ENCODE results near the gene MXRA8.
"Not testable (repeated sequence)": the region's sequence is repeated elsewhere in the genome, so short reads cannot be mapped to it uniquely, and the experiment has no call there.

Gene MXRA8

GRCh38 chr1:1399187-1399871 lies 41.0 kb upstream of the MXRA8 start, which contains the start of gene CCNL2:
CCNL2 (minus strand) TSS chr1:1399335; CDS start chr1:1399306, 29 bp downstream.
- TF ChIP-seq GATA1 (IDR thresholded peaks at IDR 0.05; ENCODE audit: low read depth, low read length) (no peak), POLR2A (IDR thresholded peaks at IDR 0.05; ENCODE audit: low read length) (peak; percentile 75)
- peak; percentile 99 to 100 for DNase-seq

DNA sequence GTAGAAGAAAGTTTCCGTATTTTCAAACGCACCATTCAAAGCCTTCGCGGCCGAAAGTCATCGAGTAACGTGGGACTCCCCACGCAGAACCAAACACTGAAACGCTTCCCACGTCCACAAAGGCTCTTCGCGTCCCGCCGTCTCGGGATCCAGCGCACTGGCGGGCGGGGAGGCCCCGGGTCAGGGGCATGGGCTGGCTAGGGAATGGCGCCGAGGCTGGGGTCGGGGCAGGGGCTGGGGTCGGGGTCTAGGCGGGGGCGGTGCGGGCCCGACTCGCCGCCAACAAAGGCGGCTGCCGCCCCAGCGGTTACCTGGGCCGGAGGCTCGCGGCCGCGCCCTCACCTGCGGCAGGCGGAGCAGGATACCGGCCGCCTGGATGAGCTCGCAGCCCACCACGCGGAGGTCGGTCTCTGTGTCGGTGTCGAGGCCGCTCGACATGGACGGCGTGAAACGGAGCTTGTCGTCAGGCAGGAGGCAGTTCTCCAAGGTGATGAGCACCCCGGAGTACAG lies 40.4 kb upstream of the MXRA8 start:
- TF ChIP-seq GATA1 (IDR thresholded peaks at IDR 0.05; ENCODE audit: low read depth, low read length), result no peak

GRCh38 chr1:1397839-1398523 lies 39.6 kb upstream of the MXRA8 start:
- TF ChIP-seq GATA1 (IDR thresholded peaks at IDR 0.05; ENCODE audit: low read depth, low read length) (no peak), POLR2A (IDR thresholded peaks at IDR 0.05; ENCODE audit: low read length) (no peak)
- peak; percentile 73 to 84 for DNase-seq

More for the DNA sequence above, 40.4 kb upstream of the MXRA8 start:
- peak; percentile 57 to 67 for DNase-seq

DNA sequence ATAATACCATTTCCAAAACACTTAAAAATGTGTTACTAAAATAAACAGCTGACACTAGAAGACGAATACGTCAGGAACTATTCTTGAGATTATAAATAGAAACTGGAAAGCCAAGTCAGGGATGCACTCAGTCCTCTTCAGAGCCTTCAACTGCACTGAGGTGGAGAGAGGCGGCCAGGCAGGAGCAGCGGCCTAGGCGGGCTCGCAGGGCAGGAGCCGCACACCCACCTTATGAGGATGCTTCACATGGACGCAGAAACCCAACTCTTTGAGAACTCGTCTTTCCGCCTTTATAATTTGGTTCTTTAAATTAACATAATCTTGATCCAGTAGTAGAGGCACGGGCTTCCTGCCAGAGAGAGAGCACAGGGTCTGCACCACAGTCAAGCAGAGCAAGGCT lies 36.8 kb upstream of the MXRA8 start:
- no peak for DNase-seq

DNA sequence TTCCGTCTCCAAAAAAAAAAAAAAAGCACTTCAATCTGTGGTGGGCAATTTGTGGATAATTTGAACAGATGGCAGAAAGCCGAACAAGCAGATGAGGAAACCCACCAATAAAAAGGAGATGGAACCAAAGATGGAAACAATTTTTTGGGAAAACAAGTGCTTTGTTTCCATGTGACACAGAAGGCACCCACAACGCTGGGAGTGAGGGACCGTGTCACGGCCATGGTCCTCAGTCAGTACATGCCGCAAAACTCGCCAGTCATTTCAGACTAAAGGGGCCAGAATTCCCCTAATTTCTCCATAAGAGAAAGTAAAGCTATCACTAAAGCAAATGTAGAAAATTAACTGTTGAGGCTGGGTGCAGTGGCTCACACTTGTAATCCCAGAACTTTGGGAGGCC lies 35.8 kb upstream of the MXRA8 start:
- DNase-seq, result no peak
- TF ChIP-seq POLR2A (IDR thresholded peaks at IDR 0.05; ENCODE audit: low read length) (no peak), GATA1 (IDR thresholded peaks at IDR 0.05; ENCODE audit: low read depth, low read length) (no peak)

More for the DNA sequence above, 36.8 kb upstream of the MXRA8 start:
- TF ChIP-seq POLR2A (IDR thresholded peaks at IDR 0.05; ENCODE audit: low read length) (no peak), GATA1 (IDR thresholded peaks at IDR 0.05; ENCODE audit: low read depth, low read length) (no peak)

DNA sequence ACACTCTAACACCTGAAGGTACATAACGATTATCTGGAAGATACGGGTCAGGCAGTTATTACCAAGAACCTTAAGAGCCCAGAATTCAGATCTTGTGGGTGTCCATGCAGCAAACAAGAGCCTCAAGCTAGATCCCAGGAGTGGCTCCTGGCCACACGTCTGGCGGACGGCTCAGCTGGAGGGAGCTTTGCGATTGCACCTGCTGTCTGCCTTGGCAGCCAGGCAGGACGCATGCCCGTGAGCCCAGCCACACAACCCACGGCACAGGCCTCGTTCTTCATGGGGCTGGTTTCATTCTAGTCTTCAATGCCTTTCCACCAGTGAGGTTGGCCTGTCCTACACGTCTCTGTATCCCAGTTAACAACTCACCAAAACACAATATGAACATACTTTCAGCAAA lies 35.1 kb upstream of the MXRA8 start:
- TF ChIP-seq GATA1 (IDR thresholded peaks at IDR 0.05; ENCODE audit: low read depth, low read length), result no peak
- no peak for TF ChIP-seq POLR2A (IDR thresholded peaks at IDR 0.05; ENCODE audit: low read length)
- no peak for DNase-seq

- no peak for DNase-seq
- TF ChIP-seq GATA1 (IDR thresholded peaks at IDR 0.05; ENCODE audit: low read depth, low read length) (no peak), POLR2A (IDR thresholded peaks at IDR 0.05; ENCODE audit: low read length) (no peak)
These were observed 34.7 kb upstream of the MXRA8 start for GRCh38 chr1:1393014-1393413.

GRCh38 chr1:1391225-1391624 lies 32.9 kb upstream of the MXRA8 start:
- TF ChIP-seq GATA1 (IDR thresholded peaks at IDR 0.05; ENCODE audit: low read depth, low read length) (no peak), POLR2A (IDR thresholded peaks at IDR 0.05; ENCODE audit: low read length) (no peak)
- DNase-seq, result no peak

DNA sequence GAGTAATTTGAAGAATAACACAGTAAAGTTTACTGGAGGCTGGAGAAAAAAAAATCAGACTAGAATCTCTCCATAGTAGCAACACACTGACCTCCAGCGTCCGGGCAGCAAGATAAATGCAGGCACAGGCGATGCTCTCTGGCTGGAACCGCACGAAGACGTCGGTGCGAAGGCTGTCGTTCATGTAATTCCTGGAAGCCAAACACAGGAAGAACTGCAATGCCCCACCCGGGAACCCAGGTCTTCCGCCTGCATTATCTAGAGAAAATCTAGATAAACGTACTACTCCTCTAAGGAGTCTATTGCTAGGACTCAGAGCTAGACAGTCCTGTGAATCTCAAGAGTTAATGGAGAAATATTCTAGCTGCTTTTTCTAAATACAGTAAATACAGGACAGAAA lies 32.3 kb upstream of the MXRA8 start:
- no peak for DNase-seq
- TF ChIP-seq GATA1 (IDR thresholded peaks at IDR 0.05; ENCODE audit: low read depth, low read length) (no peak), POLR2A (IDR thresholded peaks at IDR 0.05; ENCODE audit: low read length) (no peak)

- DNase-seq, result no peak
- TF ChIP-seq GATA1 (IDR thresholded peaks at IDR 0.05; ENCODE audit: low read depth, low read length) (no peak), POLR2A (IDR thresholded peaks at IDR 0.05; ENCODE audit: low read length) (no peak)
These were observed 29.7 kb upstream of the MXRA8 start for GRCh38 chr1:1388078-1388472.

DNA sequence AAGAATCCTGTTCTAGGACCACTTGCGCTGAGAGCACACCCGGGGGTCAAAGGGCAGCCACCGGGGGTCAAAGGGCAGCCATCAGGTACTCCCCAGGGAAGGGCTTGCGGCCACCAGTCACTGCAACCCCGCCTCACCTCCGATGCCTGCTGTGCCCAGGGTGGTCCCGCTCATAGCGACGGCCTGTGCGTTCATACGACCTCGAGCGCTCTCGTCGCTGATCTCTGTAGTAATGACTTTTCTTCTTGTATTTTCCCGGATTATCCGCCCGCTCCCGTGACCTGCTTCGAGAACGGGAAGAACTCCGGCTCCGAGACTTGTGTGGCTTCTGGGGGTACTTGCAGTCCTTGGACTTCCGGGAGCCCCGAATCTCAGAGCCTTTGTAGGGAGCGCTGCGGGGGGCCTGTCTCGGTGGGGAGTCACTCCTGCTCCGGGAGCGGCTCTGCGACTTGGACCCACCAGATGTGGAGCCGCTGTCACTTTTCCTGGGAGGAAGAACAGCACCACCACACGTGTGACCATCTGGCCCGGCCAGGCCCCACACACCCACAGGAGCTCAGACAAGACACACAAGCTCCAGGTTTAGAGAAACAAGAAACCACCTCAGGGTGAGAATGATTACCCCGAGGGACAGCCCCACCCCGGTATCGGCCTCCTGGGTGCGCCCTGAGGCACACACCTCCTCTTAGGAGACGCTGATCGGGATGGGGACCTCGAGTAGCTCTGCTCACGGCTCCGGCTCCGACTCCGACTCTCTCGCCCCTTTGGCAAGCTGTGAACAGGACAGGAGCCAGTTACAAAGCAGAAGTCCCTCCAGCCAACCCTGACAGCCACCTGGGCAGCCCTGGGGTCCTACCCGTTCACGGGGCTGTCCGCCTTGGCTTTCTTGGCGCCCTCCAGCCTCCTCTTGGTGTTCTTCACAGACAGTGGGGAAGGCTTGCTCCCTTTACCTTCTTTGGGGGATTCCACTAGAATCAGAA lies 29.0 kb upstream of the MXRA8 start:
- no peak for DNase-seq
- TF ChIP-seq POLR2A (IDR thresholded peaks at IDR 0.05; ENCODE audit: low read length) (no peak), GATA1 (IDR thresholded peaks at IDR 0.05; ENCODE audit: low read depth, low read length) (no peak)

- TF ChIP-seq POLR2A (IDR thresholded peaks at IDR 0.05; ENCODE audit: low read length) (no peak), GATA1 (IDR thresholded peaks at IDR 0.05; ENCODE audit: low read depth, low read length) (no peak)
These were observed 27.6 kb upstream of the MXRA8 start for GRCh38 chr1:1385931-1386330.

DNA sequence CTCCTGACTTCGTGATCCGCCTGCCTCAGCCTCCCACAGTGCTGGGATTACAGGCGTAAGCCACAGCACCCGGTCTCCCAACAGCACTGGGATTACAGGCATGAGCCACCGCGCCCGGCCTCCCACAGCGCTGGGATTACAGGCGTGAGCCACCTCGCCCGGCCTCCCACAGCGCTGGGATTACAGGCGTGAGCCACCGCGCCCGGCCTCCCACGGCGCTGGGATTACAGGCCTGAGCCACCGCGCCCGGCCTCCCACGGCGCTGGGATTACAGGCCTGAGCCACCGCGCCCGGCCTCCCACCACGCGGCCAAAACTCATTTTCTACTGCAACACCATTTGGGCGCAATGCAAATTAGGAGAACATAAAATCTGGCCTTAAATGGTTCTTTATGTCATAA lies 27.0 kb upstream of the MXRA8 start:
- not testable (repeated sequence) for DNase-seq

More at GRCh38 chr1:1385931-1386330, 27.6 kb upstream of the MXRA8 start:
- DNase-seq, result no peak

DNA sequence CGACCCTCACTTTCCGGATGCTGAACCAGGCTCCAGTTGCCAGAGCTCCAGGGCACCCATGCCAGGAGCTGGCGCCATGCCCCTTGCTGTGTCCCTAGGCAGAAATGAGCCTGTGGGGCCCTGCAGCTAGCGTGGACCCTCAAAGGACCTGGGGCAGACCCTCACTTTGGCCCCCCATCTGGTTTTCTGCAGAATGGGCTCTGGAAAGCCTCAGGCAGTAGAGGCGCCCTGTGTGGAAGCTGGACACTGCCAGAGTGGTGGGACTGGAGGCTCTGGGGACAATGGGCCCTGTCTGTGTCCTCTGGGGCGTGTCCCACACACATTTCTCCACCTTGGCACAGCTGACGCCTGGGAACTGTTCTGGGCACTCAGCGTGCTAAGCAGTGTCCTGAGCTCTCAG lies 22.9 kb upstream of the MXRA8 start:
- DNase-seq, result no peak
- TF ChIP-seq POLR2A (IDR thresholded peaks at IDR 0.05; ENCODE audit: low read length) (no peak), GATA1 (IDR thresholded peaks at IDR 0.05; ENCODE audit: low read depth, low read length) (no peak)

Measured in erythroblast (primary cell).